ENCODE results near the gene LRRC70. TPM values are rescaled to one million over a fixed set of nuclear protein-coding genes. Genes with fewer than 3 reads are reported as not detected.

Gene LRRC70
- total and polyA plus RNA-seq, 2 experiments from 2014 or later = 1.2 to 3.0 TPM

- 85% methylated on average over 3 of the region's 3 CpGs for WGBS (ENCODE audit: low lambda C conversion rate, missing lambda C conversion rate)
- no peaks in the 10 kb centered on the region for H3K27me3 ChIP-seq
- no peaks in the 10 kb centered on the region for H4K20me1 ChIP-seq (ENCODE audit: insufficient read depth, poor library complexity, severe bottlenecking)
- H3K79me2 ChIP-seq = no peaks in the 10 kb centered on the region
- H2AFZ ChIP-seq = no peak overlapping the region
- H3K4me3 ChIP-seq = no peak overlapping the region
- no peaks in the 10 kb centered on the region for H3K4me1 ChIP-seq (ENCODE audit: insufficient read depth)
- no peak overlapping the region for H3K4me2 ChIP-seq
- H3K9me3 ChIP-seq (ENCODE audit: low read depth) = no peaks in the 10 kb centered on the region
- no peaks in the 10 kb centered on the region for H3K9me2 ChIP-seq (replicated peaks; ENCODE audit: insufficient read depth)
- no peak for DNase-seq (ENCODE audit: low spot score)
- H3K36me3 ChIP-seq (replicated peaks; ENCODE audit: insufficient read depth, low read depth) = no peaks in the 10 kb centered on the region
- no peak overlapping the region for H3K27ac ChIP-seq
- TF ChIP-seq, protein P1, sequence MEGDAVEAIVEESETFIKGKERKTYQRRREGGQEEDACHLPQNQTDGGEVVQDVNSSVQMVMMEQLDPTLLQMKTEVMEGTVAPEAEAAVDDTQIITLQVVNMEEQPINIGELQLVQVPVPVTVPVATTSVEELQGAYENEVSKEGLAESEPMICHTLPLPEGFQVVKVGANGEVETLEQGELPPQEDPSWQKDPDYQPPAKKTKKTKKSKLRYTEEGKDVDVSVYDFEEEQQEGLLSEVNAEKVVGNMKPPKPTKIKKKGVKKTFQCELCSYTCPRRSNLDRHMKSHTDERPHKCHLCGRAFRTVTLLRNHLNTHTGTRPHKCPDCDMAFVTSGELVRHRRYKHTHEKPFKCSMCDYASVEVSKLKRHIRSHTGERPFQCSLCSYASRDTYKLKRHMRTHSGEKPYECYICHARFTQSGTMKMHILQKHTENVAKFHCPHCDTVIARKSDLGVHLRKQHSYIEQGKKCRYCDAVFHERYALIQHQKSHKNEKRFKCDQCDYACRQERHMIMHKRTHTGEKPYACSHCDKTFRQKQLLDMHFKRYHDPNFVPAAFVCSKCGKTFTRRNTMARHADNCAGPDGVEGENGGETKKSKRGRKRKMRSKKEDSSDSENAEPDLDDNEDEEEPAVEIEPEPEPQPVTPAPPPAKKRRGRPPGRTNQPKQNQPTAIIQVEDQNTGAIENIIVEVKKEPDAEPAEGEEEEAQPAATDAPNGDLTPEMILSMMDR (IDR thresholded peaks at IDR 0.05; ENCODE audit: poor library complexity) = no peak
- TF ChIP-seq EZH2phosphoT487 (IDR thresholded peaks at IDR 0.05; ENCODE audit: low read depth, severe bottlenecking, unreplicated experiment) = no peak
- TF ChIP-seq EZH2 (IDR thresholded peaks at IDR 0.05; ENCODE audit: borderline replicate concordance) = no peak
Measured at GRCh38 chr5:62594364-62594984, 15.9 kb downstream of the LRRC70 start.

DNA sequence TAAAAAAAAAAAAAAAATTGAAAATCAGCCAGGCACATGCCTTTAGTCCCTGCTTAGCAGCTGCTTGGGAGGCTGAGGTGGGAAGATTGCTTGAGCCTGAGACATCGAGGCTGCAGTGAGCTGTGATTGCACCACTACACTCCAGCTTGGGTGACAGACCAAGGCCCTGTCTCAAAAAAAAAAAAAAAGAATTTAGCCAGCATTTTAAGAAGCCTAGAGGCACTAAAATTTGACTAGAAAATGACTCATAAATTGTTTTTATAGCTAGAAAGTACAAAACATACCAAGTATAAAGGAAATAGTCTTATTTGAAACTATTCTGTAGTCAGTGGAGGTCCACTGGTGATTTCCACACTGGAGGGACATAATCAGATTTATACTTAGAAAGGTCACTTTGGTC is 17.5 kb downstream of the LRRC70 start:
- no peaks in the 10 kb centered on the region for H3K27me3 ChIP-seq
- H3K9me2 ChIP-seq (replicated peaks; ENCODE audit: insufficient read depth) = no peaks in the 10 kb centered on the region
- 85% methylated on average over 1 of the region's 1 CpG for WGBS (ENCODE audit: low lambda C conversion rate, missing lambda C conversion rate)
- H3K27ac ChIP-seq = no peak overlapping the region
- H3K4me1 ChIP-seq (ENCODE audit: insufficient read depth) = no peaks in the 10 kb centered on the region
- no peak for DNase-seq (ENCODE audit: low spot score)
- no peak overlapping the region for H3K4me2 ChIP-seq
- H4K20me1 ChIP-seq (ENCODE audit: insufficient read depth, poor library complexity, severe bottlenecking) = no peaks in the 10 kb centered on the region
- no peak for TF ChIP-seq EZH2phosphoT487 (IDR thresholded peaks at IDR 0.05; ENCODE audit: low read depth, severe bottlenecking, unreplicated experiment)
- TF ChIP-seq, protein P1 (IDR thresholded peaks at IDR 0.05; ENCODE audit: poor library complexity) = no peak
- TF ChIP-seq EZH2 (IDR thresholded peaks at IDR 0.05; ENCODE audit: borderline replicate concordance) = no peak
- no peak overlapping the region for H2AFZ ChIP-seq
- H3K36me3 ChIP-seq (replicated peaks; ENCODE audit: insufficient read depth, low read depth) = no peaks in the 10 kb centered on the region
- no peaks in the 10 kb centered on the region for H3K9me3 ChIP-seq (ENCODE audit: low read depth)
- H3K79me2 ChIP-seq = no peaks in the 10 kb centered on the region
- no peak overlapping the region for H3K4me3 ChIP-seq

DNA sequence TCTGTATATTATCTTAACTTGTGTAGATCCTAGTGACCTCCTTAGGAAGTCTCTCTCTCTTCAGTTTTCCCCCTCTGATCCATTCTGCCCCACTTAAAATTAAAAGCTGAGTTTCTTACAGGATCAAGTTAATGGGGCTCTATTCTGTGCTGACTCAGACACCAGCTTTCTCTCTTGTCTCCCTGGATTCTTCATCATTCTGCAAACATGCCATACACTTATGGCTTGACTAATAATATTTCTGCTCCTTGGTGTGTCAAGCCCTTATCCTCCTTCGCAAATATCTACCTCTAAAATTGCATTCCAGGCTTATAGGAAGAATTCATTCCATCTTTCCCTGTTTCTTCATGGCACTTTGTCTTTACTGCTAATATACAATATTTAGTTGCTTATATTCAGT is 18.1 kb downstream of the LRRC70 start:
- Histone ChIP-seq H3K4me3 (no peak overlapping the region), H3K27me3 (no peaks in the 10 kb centered on the region), H3K9me3 (ENCODE audit: low read depth) (no peaks in the 10 kb centered on the region), H3K9me2 (replicated peaks; ENCODE audit: insufficient read depth) (no peaks in the 10 kb centered on the region), H2AFZ (no peak overlapping the region), H3K79me2 (no peaks in the 10 kb centered on the region), H4K20me1 (ENCODE audit: insufficient read depth, poor library complexity, severe bottlenecking) (no peaks in the 10 kb centered on the region), H3K36me3 (replicated peaks; ENCODE audit: insufficient read depth, low read depth) (no peaks in the 10 kb centered on the region), H3K4me2 (no peak overlapping the region), H3K27ac (no peak overlapping the region), H3K4me1 (ENCODE audit: insufficient read depth) (no peaks in the 10 kb centered on the region)
- TF ChIP-seq EZH2phosphoT487 (IDR thresholded peaks at IDR 0.05; ENCODE audit: low read depth, severe bottlenecking, unreplicated experiment) (no peak), EZH2 (IDR thresholded peaks at IDR 0.05; ENCODE audit: borderline replicate concordance) (no peak)
- TF ChIP-seq, protein P1 (IDR thresholded peaks at IDR 0.05; ENCODE audit: poor library complexity) = no peak
- no peak for DNase-seq (ENCODE audit: low spot score)
- WGBS (ENCODE audit: low lambda C conversion rate, missing lambda C conversion rate) = 93% methylated on average over 1 of the region's 1 CpG
